SK-N-DZ (cell line): ENCODE measurements around the gene HOXA3.

ENCODE experiments used
- DNase-seq: peaks from one replicate; pipeline ENCODE4 v3.0.0-alpha.2; 2015; ENCODE audit warnings: low spot score
- small RNA-seq, 2 experiments: library from RNA; depleted of rRNA; stranded (forward); fragments of <200 nt; gene quantifications; one replicate each; pipeline ENCODE3, GENCODE V24; 2014

HOXA3 gene

DNA sequence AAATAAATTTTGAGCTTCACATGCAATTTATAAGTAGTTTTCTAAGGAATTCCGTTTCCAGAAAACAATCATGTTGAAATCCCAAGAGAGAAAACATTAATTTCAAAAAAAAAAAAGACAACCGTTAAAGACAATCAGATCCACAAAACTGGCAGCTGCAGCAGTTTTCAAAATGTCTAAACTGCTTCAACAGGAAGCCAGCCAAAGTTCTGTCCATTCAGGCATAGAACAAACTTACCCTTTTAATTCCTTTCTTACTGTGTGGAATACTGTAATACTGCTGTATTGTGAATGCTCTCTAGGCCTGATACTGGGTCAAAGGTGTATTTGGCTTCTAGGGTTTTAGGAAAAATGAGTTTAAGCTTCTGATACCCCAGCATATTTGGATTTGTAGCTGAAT lies 88.2 kb downstream of the HOXA3 start:
- DNase-seq: no peak

DNA sequence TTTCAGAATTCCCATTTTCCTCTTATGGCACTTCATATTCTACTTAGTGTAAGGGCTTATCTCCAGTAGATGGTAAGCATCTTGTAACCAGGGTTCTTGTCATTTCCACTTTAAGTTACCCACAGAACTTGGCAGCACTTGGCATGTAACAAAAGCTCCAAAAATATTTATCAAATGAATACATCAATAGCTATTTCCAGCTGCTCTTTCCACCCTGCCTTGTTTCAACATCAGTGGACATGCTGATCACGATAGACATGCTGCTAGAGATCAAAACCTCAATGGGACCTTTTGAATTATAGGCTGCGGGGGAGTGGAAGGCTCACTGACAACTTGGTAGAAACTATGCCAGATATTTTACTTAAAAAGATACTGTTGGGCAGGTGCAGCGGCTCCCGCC lies 89.4 kb downstream of the HOXA3 start:
- no peak for DNase-seq

Small RNAs within 50 kb of the gene (small RNA-seq; reads per million reads assigned to genes)
- 0 reads per million in 2 experiments for gene AC004080.5
- 0 reads per million in 2 experiments for gene RF01977
- 0 reads per million in 2 experiments for gene RF02140
- 0 reads per million in 2 experiments for gene RF02141
